Embryonic facial prominence (tissue), 1 donor: ENCODE results near the gene FBLN5.

Experiments used
- DNase-seq: peaks from one replicate; pipeline ENCODE4 v3.0.0-alpha.2; 2016; ENCODE audit errors: extremely low spot score

Gene FBLN5

GRCh38 chr14:91945751-91946621, 1.5 kb downstream of the FBLN5 start:
- DNase-seq = no peak

GRCh38 chr14:91942946-91943345, 4.5 kb downstream of the FBLN5 start:
- DNase-seq = no peak

GRCh38 chr14:91942128-91942527, 5.4 kb downstream of the FBLN5 start:
- no peak for DNase-seq

- no peak for DNase-seq
These were observed 7.3 kb downstream of the FBLN5 start for GRCh38 chr14:91940209-91940608.

GRCh38 chr14:91935586-91935985, 11.9 kb downstream of the FBLN5 start:
- no peak for DNase-seq

GRCh38 chr14:91934554-91935285, 12.8 kb downstream of the FBLN5 start:
- DNase-seq = no peak

GRCh38 chr14:91931478-91932088, 15.9 kb downstream of the FBLN5 start:
- no peak for DNase-seq

- no peak for DNase-seq
These were observed 17.8 kb downstream of the FBLN5 start for GRCh38 chr14:91929700-91930099.

- no peak for DNase-seq
These were observed 19.7 kb downstream of the FBLN5 start for GRCh38 chr14:91927800-91928199.

- no peak for DNase-seq
These were observed 20.3 kb downstream of the FBLN5 start for GRCh38 chr14:91927191-91927590.

GRCh38 chr14:91926131-91926890, 21.2 kb downstream of the FBLN5 start:
- no peak for DNase-seq

- no peak for DNase-seq
These were observed 21.8 kb downstream of the FBLN5 start for GRCh38 chr14:91925727-91926121.

- peak; percentile 55 for DNase-seq
These were observed 22.3 kb downstream of the FBLN5 start for GRCh38 chr14:91925001-91925726.

- DNase-seq = no peak
These were observed 27.0 kb downstream of the FBLN5 start for GRCh38 chr14:91920526-91920925.

GRCh38 chr14:91919814-91920213, 27.7 kb downstream of the FBLN5 start:
- no peak for DNase-seq

GRCh38 chr14:91918186-91918883, 29.2 kb downstream of the FBLN5 start:
- DNase-seq = no peak

GRCh38 chr14:91912035-91912434, 35.5 kb downstream of the FBLN5 start:
- no peak for DNase-seq

GRCh38 chr14:91911474-91912032, 35.9 kb downstream of the FBLN5 start:
- no peak for DNase-seq

- no peak for DNase-seq
These were observed 37.3 kb downstream of the FBLN5 start for GRCh38 chr14:91910196-91910595.

- no peak for DNase-seq
These were observed 41.1 kb downstream of the FBLN5 start for GRCh38 chr14:91906374-91906773.
